HFFc6 (cell line): ENCODE results near the gene XRCC5. TPM values are rescaled to one million over a fixed set of nuclear protein-coding genes. Genes with fewer than 3 reads are reported as not detected.
"Not testable (repeated sequence)": the region's sequence is repeated elsewhere in the genome, so short reads cannot be mapped to it uniquely, and the experiment has no call there.

ENCODE experiments used
- DNase-seq: peaks from one replicate; pipeline ENCODE4 v3.0.0-alpha.2; 2018
- H3K27ac Mint-ChIP-seq: 2 replicates; pipeline ENCODE4 v1.8.0; 2020; ENCODE audit warnings: mild to moderate bottlenecking, mixed read lengths
- H3K27me3 Mint-ChIP-seq: 2 replicates; pipeline ENCODE4 v1.8.0; 2021; ENCODE audit warnings: mild to moderate bottlenecking, moderate library complexity, mixed read lengths; ENCODE audit not compliant: insufficient read depth
- H3K36me3 Mint-ChIP-seq: 2 replicates; pipeline ENCODE4 v1.8.0; 2021; ENCODE audit warnings: low read depth, mixed read lengths
- H3K4me1 Mint-ChIP-seq: 2 replicates; pipeline ENCODE4 v1.8.0; 2020; ENCODE audit warnings: low read depth, mixed read lengths
- H3K4me3 Mint-ChIP-seq: 2 replicates; pipeline ENCODE4 v1.8.0; 2020; ENCODE audit warnings: mild to moderate bottlenecking, moderate library complexity, mixed read lengths
- H3K9me3 Mint-ChIP-seq: 2 replicates; pipeline ENCODE4 v1.8.0; 2020; ENCODE audit warnings: mild to moderate bottlenecking, mixed read lengths
- CTCF ChIP-seq: fragments of 200-600 bp; sonication (generic); IDR thresholded peaks from 2 replicates; pipeline ENCODE4 v1.5.0; 2021; ENCODE audit warnings: antibody characterized with exemption, mild to moderate bottlenecking
- total RNA-seq, 6 experiments: library from RNA; stranded (reverse); fragmentation: NEBNext Ultra II Directional; extraction: Animal tissue kit (Norgen Biotek cat#: 25700); gene quantifications; 2 replicates in 1 of 6; 3 replicates in 5 of 6; pipeline ENCODE4 v1.2.3, GENCODE V29; 2021

Gene XRCC5
- total RNA-seq, 6 experiments from 2014 or later = 291 to 372 (median 352) TPM

GRCh38 chr2:216206821-216207220 is 97.7 kb downstream of the XRCC5 start:
- no peaks in the 10 kb centered on the region for H3K9me3 Mint-ChIP-seq
- H3K27ac Mint-ChIP-seq = no peak overlapping the region
- H3K4me3 Mint-ChIP-seq = no peak overlapping the region
- H3K27me3 Mint-ChIP-seq = peaks cover 2% of the 10 kb centered on the region; the same call in 1 of the 2 replicates
- no peak for DNase-seq
- H3K36me3 Mint-ChIP-seq = peaks cover 82% of the 10 kb centered on the region
- TF ChIP-seq CTCF = no peak
- H3K4me1 Mint-ChIP-seq = peaks cover 42% of the 10 kb centered on the region

- not testable (repeated sequence) for DNase-seq, H3K27me3 Mint-ChIP-seq, H3K9me3 Mint-ChIP-seq, H3K27ac Mint-ChIP-seq, H3K4me3 Mint-ChIP-seq
- Mint-ChIP-seq H3K36me3 (peaks cover 76% of the 10 kb centered on the region), H3K4me1 (peaks cover 29% of the 10 kb centered on the region)
These were observed 99.5 kb downstream of the XRCC5 start for GRCh38 chr2:216208661-216209060.

GRCh38 chr2:216210701-216211540 is 101.8 kb downstream of the XRCC5 start:
- Mint-ChIP-seq H3K9me3 (no peaks in the 10 kb centered on the region), H3K4me1 (peaks cover 43% of the 10 kb centered on the region), H3K27me3 (peaks cover 2% of the 10 kb centered on the region; the same call in 1 of the 2 replicates), H3K36me3 (peaks cover 57% of the 10 kb centered on the region), H3K4me3 (peak overlapping the region; percentile 1; the same call in 1 of the 2 replicates), H3K27ac (peak overlapping the region; percentile 75)
- DNase-seq = peak; percentile 57
- TF ChIP-seq CTCF = no peak

GRCh38 chr2:216211614-216212145 is 102.5 kb downstream of the XRCC5 start:
- Mint-ChIP-seq H3K4me3 (no peak overlapping the region; the same call in 1 of the 2 replicates), H3K4me1 (peaks cover 50% of the 10 kb centered on the region), H3K36me3 (peaks cover 49% of the 10 kb centered on the region), H3K9me3 (no peaks in the 10 kb centered on the region), H3K27ac (peak overlapping the region; percentile 75), H3K27me3 (peaks cover 2% of the 10 kb centered on the region; the same call in 1 of the 2 replicates)
- TF ChIP-seq CTCF = no peak
- DNase-seq = no peak

- Mint-ChIP-seq H3K27ac (no peak overlapping the region), H3K9me3 (no peaks in the 10 kb centered on the region), H3K36me3 (peaks cover 28% of the 10 kb centered on the region), H3K4me3 (no peak overlapping the region), H3K4me1 (peaks cover 77% of the 10 kb centered on the region), H3K27me3 (peaks cover 5% of the 10 kb centered on the region; the same call in 1 of the 2 replicates)
- TF ChIP-seq CTCF = no peak
- DNase-seq = no peak
These were observed 105.6 kb downstream of the XRCC5 start for GRCh38 chr2:216214768-216215167.
